Measurements from ENCODE around the gene ERBB4.

Gene ERBB4

DNA sequence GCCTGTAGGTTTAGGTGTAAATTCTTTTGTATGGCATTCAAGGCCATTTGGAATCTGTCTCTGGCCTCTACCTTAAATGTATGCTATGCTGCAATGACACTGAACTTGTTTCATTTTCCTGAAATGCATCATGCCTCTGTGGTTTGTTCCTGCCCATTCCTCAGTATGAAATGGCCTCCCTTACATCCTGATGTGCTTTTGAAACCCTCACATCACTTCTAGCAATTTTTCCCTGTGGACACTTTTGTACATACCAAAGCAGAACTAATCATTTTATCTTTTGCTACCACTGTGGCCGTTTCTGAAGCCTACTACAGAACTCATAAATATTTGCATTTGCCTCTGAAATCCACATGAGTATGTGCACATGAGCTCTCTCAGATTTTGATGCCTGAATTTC lies 557.2 kb downstream of the ERBB4 start:
- no peak for DNase-seq

DNA sequence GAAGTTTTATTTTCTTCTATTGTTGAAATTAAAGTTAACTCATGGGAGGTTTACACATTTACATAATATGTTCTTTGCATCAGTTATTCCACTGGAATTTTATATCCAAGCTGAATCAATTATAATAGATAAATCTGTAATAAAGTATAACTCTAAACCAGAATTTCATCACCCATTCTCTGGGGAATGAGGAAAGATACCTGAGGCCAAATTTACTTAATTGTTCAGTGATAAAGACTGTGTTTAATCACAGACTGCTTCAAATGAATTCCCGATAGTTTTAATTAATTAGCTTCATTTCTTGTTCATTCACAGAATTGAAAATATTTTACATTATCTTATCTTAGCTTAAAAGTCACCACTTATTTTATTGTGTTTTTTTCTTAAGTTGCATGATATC lies 562.5 kb downstream of the ERBB4 start:
- no peak for DNase-seq

DNA sequence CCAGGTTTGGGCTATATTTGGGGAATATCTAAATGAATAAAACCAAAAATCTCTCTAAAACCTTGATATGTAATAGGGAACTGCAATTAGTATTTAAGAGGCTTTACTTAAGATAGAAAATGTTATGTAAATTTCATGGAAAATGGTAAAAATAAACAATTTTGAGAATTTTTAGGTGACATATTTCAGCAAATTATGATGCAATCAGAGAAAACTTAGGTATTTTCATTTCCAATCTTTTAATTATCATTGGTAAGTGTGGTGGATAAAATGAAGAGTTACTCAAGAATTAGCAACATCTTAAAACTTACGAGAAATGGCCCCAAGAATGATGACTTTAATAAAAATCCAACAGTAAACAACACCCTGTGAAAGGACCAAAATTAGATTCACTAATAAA lies 571.4 kb downstream of the ERBB4 start:
- no peak for DNase-seq

DNA sequence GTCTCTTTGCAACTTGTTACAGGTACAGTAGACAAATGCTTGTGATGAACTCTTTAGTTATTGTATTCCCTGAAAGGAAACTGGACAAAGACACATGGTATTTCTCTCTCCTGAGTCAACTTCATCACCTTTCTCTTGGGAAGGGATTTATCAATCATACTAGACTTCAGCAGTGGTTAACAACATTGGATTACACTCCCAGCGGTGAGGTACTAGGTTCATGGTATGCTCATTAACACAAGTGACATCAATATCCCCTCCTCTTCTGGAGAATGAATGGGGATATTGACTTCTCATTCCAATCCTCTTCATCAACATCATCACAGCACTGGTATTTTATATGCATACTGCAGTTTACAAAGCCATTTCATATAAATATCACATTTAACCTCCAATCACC lies 574.6 kb downstream of the ERBB4 start:
- no peak for DNase-seq

DNA sequence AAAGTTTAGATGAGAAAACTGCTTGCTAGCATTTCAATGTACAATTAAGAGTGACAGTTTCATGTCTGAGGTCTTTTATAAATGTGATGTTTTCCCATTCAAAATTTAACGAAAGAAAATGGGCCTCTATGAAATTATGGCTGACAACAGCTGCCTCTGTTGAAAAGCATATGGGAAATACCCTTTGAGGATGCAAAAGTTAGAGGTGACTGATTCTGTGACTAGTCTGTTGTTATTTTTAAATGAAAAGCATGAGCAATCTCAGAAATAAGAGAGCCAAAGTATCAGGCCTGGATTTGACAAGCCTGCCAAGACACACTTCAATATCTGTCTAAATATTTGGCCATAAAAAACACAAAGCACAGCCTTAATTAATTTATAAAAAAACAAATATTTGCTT lies 580.8 kb downstream of the ERBB4 start:
- DNase-seq = no peak

DNA sequence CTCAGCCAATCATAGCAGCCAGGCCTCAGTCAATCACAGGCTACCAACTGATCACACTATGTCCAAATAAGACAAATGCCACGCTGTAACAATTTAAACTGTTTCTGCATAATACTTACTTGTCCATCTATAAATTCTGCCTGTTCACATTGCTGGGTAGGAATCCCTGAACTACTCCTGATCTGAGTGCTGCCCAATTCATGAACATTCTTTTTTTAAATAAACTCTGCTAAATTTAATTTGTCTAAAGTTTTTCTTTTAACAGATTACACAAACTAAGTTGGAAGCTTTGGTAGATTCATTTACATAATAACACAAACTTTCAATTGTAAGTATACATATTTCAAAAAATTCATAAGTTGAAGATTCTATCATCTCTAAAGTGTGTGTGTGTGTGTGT lies 583.0 kb downstream of the ERBB4 start:
- DNase-seq = no peak

DNA sequence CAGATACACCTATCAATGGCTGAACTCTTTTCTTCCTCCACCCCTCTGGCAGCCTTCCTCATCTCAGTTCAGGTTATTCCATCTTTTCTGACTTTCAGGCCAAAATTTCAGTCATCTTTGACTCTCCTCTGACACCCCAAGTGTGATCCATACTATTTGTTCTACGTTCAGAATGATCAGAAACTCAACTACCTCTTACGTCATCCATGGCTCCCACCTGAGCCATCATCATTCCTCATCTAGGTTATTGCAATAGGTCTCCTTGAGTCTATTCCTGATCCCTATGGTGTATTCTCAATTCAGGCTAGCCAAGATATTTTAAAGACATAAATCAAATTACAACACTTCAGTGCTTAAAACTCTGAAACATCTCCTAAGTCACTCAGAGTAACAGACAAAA lies 589.7 kb downstream of the ERBB4 start:
- no peak for DNase-seq

DNA sequence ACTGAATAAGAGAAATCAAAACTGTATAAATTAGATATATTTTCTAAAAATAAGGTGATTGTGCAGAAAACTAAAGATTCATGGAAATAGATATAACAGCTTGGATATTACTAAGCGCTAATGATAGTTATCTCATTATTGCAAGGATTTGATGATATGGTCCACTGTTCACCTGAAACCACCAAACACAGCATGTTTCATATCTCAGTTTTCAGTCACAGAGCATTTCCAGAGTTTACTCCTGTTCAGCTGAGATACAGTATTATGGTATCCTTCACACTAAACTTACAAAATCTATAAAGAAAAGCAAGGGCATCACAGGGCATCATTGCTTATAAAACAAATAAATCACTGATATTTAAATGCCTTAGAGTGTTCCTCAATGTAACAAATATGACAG lies 591.6 kb downstream of the ERBB4 start:
- no peak for DNase-seq

DNA sequence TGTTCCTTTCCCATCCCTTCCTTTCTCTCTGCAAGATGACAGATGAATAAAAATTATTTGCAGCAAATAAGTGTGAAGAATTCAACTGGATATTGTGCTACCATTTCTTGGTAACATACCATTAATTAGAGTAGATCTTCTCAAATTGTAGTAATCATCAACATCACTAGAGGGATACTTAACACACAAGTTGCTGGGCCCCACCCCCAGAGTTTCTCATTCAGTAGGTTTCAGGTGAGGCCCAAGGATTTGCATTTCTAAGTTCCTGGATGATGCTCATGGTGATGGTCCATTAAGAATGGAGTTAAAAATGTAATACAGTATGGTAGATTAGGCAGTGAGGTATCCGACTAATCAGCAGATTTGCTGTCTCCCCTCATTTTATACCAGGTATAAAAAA lies 594.0 kb downstream of the ERBB4 start:
- DNase-seq = no peak

DNA sequence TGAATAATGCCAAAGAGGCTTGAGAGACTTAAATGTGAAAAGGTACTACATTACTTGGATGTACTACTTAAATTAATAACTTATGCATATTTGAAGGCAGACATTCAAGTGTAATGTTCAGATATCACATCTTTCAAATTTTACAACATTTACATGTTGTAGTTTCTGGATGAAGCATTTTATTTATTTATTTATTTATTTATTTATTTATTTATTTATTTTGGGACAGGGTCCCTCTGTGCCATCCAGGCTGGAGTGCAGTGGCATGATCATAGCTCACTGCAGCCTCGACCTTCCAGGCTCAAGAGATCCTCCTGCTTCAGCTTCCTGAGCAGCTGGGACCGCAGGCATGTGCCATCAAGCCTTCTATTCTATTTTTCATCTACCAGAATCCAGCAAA lies 596.4 kb downstream of the ERBB4 start:
- no peak for DNase-seq

DNA sequence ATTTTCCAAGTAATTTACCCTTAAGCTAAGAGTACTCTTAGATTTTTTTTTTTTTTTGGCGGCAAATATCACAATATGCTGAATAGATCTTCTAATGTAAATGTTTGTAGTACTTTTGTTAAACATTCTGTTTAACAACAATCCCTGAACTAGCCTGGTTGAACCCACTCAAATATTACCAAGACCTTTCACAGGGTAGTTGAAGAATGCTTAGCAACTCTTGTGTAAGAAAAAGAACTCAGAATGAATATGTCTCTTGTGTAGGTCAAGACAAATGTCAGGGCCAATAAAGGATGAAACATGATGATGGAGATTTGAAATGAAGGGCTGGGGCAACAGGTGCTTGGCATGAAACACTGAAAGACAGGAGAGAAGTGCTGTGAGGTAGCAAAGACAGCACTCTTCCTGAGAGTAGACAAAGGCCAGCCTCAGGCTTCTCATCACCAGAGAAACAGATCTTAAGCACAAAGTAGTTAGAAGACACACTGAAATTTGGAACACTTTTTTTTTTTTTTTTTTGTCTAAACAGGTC lies 597.3 kb downstream of the ERBB4 start:
- no peak for DNase-seq

DNA sequence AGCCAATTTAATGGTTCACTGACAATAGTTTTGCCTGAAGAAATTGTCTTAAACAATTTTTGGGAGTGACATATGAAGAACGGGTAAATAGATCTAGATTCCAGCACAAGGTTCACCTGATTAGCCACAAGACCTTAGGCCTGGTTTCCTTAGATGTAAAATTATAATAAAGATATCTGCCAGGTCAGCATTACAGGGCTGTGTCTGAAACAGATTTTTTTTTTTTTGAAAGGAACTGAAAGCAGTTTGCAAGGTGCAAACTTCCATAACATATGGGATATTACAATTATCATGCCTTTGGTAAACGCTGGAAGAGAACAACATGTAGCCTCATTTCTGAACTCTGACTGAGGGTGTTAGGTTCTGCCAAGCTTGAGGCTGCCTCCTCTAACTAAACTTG lies 599.4 kb downstream of the ERBB4 start:
- DNase-seq = no peak

DNA sequence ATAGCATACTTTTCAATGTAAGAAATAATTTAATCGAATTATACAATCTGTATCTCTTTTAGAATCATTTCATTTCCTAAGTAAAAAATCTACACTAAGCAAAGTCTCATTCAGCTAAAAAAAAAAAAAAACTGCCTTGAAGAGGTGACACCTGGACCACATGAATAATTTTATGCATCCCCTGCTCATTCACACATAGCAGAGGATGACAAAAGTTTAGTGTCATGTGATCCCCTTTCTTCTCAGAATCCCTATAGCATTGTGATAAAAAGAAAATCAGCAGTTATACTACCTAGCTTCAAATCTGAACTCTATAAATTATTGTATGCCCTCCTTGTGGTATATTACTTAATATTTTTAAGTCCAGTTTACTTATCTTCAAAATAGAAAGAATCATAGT lies 603.8 kb downstream of the ERBB4 start:
- DNase-seq = no peak

DNA sequence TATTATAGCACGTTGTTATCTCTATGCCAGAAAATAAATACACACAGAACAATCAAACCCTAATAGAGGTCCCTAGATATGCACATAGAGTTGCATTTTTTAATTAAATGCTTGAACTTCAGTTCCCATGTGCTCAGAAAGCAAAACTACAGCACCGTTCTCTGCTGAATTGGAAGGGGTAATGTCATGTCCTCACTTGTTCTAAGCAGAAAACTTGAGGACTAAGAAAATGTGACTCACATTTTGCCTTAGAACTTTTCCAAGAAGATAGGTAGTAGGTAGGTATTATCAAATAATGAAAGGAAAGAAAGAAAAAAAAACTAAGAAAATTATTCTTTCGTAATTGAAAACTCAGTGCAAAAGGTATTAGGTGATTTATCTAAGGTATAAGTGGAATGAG lies 607.3 kb downstream of the ERBB4 start:
- DNase-seq = no peak

DNA sequence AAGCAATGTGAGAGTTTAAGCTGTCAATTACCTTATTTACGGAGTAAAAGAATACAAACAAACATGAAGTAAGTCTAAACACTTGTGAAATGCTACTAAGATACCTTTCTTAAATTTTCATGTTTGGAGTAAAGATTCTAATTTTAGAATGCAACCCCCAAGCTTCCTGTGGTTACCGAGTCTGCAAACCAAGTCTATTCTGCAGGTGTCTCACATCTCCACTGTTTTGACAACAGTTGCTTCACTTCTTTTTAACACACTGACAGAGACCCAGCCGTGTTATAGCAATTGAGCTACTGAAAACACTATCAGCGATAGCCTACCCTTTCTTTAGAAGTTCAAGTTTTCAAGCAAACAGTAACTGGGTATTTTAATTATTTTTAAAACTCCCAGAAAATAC lies 608.3 kb downstream of the ERBB4 start:
- DNase-seq = no peak

DNA sequence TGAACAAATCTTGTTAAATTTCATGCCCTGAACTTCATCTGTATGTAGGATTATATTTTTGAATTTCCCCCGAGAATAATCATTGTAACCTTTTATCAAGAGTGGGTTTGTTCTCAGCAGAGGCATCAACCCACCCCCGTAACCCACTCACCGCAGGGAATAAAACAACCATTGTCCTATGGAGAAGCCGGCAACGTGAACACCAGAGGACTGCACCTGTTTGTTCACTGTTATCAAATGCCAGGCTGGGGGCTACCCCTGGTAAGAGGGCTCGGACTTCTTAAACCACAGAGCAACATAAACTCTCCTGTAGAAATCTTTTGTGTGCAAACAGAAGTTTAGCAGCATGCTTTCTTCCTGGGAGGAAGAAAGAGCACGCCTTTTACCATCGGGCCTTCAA lies 610.4 kb downstream of the ERBB4 start:
- no peak for DNase-seq

DNA sequence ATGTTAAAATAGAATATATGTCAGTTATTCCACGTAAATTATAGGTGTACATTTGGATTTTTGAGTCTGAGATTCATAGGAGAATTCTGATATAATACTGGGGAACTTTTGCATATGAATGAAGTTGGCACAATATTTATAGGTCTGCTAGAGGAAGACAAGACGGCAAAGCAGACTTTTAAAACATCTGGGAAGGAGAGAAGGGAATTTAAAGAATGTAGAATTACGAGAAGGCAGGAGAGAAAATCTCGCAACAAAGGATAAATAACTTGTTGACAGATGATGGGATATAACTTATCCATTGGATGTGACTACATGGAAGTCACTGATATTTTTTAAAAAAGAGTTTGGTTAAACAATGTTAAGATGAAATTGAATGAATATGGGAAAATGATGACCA lies 615.6 kb downstream of the ERBB4 start:
- DNase-seq = no peak

DNA sequence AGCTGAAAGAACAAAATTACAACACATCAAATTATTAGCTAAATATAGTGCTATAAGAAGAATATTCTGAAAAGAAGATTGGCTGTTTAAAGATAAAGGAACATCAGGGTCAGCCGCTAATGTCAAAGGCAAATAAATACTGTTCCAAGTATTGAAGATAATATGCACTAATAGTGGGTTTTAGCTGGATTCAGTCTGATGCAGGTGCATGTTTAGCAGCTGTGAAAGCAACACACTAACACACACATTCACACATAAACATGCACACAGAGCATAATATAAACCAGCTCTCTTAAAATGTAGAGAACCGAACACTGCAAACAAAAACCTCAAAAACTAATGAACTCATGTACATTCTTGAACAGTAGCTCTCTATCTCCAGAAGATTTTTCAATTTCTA lies 634.6 kb downstream of the ERBB4 start:
- DNase-seq = no peak

DNA sequence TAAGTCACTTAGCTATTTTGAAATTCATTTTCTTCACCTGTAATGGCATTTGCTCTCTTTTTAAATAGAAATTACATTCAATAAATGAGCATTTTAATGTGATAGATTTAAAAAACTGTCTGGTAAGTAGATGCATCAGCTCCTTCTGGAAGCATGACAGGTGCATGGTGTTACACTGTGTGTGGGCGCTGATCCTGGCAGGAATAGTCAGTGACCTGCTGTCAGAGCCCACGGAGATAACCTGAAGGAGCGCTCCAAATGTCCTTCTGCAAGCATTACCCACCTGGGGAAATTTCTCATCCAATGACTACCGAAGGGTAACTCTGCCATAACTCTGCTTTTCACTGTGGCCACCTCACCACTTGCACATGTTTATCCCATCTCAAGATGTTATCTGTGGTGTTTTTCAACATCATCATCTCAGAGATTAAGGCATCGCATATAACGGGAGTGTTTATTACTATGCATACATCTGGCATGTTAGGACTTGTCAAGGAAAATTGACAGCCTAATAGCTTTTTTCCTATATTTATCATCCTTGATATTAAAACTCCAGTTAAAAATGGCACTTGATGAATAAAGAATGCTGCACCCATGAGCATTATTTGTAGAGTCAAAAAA lies 637.3 kb downstream of the ERBB4 start:
- no peak for DNase-seq

DNA sequence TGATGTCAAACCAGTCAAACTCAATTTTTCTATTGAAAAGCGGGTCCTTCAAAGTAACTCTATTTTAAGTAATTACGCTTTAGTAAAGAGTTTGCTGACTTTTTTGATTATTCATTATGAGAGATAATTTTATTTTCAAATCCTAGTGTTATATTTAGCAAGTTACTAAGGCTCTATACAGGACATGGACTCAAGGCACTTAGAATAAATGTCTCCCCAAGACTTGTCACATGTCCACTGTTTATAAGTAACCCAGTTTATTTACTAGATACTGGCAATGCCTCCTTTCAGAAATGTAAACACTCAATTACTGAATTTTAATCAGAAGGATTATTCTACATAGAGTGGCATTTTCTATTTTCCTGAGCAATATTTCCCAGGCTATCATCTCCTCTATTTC lies 638.1 kb downstream of the ERBB4 start:
- no peak for DNase-seq

DNA sequence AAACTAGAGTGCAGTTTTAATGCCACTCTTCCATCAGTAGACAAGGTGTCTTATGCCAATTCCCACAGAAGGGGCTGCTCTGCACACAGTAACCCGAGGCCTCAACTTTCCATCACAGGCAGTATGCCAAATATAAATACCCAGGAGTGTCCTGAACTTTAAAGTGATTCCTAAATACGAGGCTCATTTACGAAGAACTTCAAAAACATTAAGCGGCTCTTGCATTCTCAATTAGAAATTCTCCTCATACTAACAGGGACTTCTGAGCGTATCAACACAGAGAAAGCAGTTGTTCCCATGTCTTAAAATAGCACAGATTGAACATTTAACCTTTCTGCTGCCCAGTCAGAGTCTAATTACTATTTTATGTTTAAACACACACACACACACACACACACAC lies 638.6 kb downstream of the ERBB4 start:
- DNase-seq = no peak

DNA sequence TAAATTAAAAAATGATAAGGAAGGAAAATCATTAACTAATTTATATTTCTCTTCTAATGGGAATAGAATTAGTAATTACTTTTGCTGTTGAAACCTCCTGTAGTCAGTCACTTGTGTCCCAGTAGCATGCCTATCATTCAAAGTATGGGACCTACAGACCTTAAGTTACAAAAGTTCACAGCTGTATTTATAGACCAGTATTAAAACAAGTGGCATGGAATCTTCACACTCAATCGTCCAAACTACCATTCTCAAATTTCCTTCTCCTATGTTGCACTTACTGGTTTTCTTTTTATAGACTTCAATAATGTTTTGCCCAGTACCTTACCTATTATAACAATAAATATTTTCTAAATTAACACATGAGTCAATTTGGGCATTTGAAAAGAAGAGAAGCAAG lies 639.9 kb downstream of the ERBB4 start:
- DNase-seq = no peak

DNA sequence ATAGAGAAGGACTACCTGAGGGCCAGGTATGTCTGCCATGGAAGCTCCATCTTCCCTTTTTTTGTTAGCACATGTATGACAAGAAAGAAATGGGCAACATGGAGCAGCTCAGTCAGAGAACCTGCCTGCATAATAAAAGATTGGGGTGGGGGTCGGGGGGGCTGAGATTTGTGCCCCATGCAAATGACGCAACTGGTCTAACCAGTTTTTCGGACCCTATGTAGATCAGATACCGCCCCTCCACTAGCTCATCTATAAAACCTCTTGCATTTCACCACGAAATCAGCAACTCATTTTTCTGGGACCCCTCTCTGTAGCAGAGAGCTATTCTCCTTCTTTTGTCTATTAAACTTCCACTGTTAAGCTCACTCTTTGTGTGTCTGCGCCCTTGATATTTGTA lies 657.2 kb downstream of the ERBB4 start:
- DNase-seq = no peak

DNA sequence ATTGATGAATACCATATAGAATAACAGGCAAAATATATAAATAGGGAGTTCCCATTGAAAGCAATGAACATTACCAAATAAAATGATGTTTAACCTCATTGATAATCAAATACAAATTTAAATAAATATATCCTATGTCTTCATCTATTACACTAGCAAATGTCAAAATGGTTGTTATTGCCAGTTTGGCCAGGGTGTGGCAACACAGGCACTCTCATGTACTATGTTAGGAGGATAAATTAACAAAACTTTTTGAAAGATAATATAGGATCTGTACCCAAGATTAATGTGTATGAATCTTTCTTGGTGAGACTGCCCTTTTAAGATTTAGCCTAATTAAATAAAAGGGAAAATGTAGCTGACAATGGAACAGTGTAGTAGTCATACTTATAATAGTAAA lies 659.3 kb downstream of the ERBB4 start:
- DNase-seq = no peak

DNA sequence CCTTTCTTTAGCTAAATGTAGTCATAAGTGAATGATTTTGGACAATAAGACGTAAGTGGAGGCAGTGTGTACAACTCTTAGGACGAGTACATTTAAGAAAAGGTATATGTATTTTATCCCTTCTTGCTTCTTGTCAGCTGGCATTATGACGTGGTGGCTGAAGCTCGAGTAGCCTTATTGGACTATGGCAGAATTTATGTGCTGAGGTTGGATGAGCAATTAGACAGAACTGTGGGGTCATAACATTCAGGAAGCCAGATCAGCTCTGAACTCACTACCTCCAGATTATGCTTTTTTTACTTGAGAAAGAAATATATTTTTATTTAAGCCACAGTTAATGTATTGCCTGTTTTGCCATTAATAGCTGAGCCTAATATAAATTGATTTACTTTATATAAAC lies 661.5 kb downstream of the ERBB4 start:
- no peak for DNase-seq

DNA sequence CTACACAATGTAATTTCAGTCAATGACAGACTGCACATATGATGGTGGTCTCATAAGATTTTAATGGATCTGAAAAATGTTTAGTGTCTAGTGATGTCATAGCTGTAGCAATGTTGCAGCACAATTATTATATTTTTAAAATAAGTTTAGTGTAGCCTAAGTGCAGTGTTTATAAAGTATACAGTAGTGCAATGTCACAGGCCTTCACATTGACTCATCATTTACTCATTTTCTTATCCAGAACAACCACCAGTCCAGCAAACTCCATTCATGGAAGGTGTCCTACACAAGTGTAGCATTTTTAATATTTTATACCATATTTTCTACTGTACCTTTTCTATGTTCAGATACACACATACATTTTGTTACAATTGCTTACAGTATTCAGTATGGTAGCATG lies 663.1 kb downstream of the ERBB4 start:
- DNase-seq = no peak
